ENCODE measurements around the gene BCL2L15.
"Not testable (repeated sequence)": the region's sequence is repeated elsewhere in the genome, so short reads cannot be mapped to it uniquely, and the experiment has no call there.

BCL2L15 gene

GRCh38 chr1:113868387-113869083, 18.8 kb downstream of the BCL2L15 start:
- no peak for DNase-seq

- no peak for DNase-seq
These were observed 25.7 kb downstream of the BCL2L15 start for GRCh38 chr1:113861641-113862040.

- DNase-seq: no peak
These were observed 26.5 kb downstream of the BCL2L15 start for GRCh38 chr1:113860891-113861290.

- DNase-seq: no peak
These were observed 27.8 kb downstream of the BCL2L15 start for GRCh38 chr1:113859478-113860175.

- no peak for DNase-seq
These were observed 28.4 kb downstream of the BCL2L15 start for GRCh38 chr1:113858982-113859381.

- no peak for DNase-seq
These were observed 29.0 kb downstream of the BCL2L15 start for GRCh38 chr1:113858418-113858817.

- DNase-seq: no peak
These were observed 29.6 kb downstream of the BCL2L15 start for GRCh38 chr1:113857776-113858175.

- no peak for DNase-seq
These were observed 31.0 kb downstream of the BCL2L15 start for GRCh38 chr1:113856401-113856790.

- DNase-seq: no peak
These were observed 31.6 kb downstream of the BCL2L15 start for GRCh38 chr1:113855630-113856400.

- DNase-seq: no peak
These were observed 33.1 kb downstream of the BCL2L15 start for GRCh38 chr1:113854234-113854633.

GRCh38 chr1:113852694-113853093, 34.7 kb downstream of the BCL2L15 start:
- not testable (repeated sequence) for DNase-seq

GRCh38 chr1:113850127-113850796, 37.1 kb downstream of the BCL2L15 start:
- DNase-seq: no peak

- no peak for DNase-seq
These were observed 38.3 kb downstream of the BCL2L15 start for GRCh38 chr1:113849072-113849471.

GRCh38 chr1:113846391-113847035, 40.9 kb downstream of the BCL2L15 start:
- DNase-seq: no peak

GRCh38 chr1:113836534-113836933, 50.8 kb downstream of the BCL2L15 start:
- no peak for DNase-seq

GRCh38 chr1:113835686-113836290, 51.6 kb downstream of the BCL2L15 start:
- DNase-seq: no peak

GRCh38 chr1:113834716-113835115, 52.7 kb downstream of the BCL2L15 start:
- no peak for DNase-seq

All from islet precursor cell (in vitro differentiated cells).